Mesothelial cell of epicardium (in vitro differentiated cells): ENCODE results near the gene PDE1C. TPM values are rescaled to one million over a fixed set of nuclear protein-coding genes. Genes with fewer than 3 reads are reported as not detected.
"Not testable (repeated sequence)": the region's sequence is repeated elsewhere in the genome, so short reads cannot be mapped to it uniquely, and the experiment has no call there.

Experiments
- DNase-seq, 2 experiments: peaks; one replicate each; pipeline ENCODE4 v3.0.0; 2021; ENCODE audit warnings: low spot score in 2 of 2; ENCODE audit not compliant: unreplicated experiment in 2 of 2
- H3K27ac Mint-ChIP-seq: 2 replicates; pipeline ENCODE4 v1.8.0; 2021; ENCODE audit warnings: mixed read lengths
- H3K27me3 Mint-ChIP-seq: 2 replicates; pipeline ENCODE4 v1.8.0; 2021; ENCODE audit warnings: low read depth, mixed read lengths
- H3K36me3 Mint-ChIP-seq: 2 replicates; pipeline ENCODE4 v1.8.0; 2021; ENCODE audit warnings: mixed read lengths
- H3K4me1 Mint-ChIP-seq: 2 replicates; pipeline ENCODE4 v1.8.0; 2021; ENCODE audit warnings: mixed read lengths
- H3K4me3 Mint-ChIP-seq: 2 replicates; pipeline ENCODE4 v1.8.0; 2021; ENCODE audit warnings: mild to moderate bottlenecking, moderate library complexity, mixed read lengths
- H3K9me3 Mint-ChIP-seq: 2 replicates; pipeline ENCODE4 v1.8.0; 2021; ENCODE audit warnings: mixed read lengths
- total RNA-seq: library from RNA; stranded (reverse); gene quantifications from 3 replicates; pipeline ENCODE4 v1.2.1, GENCODE V29; 2021
- TF ChIP-seq, protein P1 (sequence below): fragments of 200-600 bp; sonication (generic); IDR thresholded peaks from one replicate; pipeline ENCODE4 v1.5.0; 2021; ENCODE audit warnings: antibody characterized with exemption; ENCODE audit not compliant: unreplicated experiment

The PDE1C gene
- total RNA-seq, 1 donor from 2014 or later: 0.94 TPM

DNA sequence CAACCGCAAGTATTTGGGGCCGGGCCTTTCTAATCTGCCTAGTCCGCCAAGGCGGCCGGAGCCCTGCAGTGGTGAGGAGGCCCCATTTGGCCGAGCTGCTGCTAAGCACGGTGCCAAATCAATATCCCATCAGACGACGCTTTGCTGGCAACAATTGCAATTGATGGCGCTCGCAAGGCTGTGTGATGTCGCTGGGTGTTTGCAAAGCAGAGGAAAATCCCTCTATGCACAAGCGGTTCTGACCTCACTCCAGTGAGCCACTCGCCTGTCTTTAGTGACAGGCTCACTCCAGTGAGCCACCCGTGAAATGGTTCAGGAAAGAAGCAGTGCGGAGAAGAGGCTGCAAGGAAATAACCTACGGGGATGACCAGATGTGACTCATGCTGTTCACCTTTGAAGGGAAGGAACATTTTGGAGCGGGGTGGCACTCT, 18.3 kb upstream of the PDE1C start:
- peaks cover 21% of the 10 kb centered on the region for H3K27me3 Mint-ChIP-seq
- no peaks in the 10 kb centered on the region for H3K4me1 Mint-ChIP-seq
- H3K36me3 Mint-ChIP-seq: no peaks in the 10 kb centered on the region
- no peaks in the 10 kb centered on the region for H3K9me3 Mint-ChIP-seq
- TF ChIP-seq, protein P1, sequence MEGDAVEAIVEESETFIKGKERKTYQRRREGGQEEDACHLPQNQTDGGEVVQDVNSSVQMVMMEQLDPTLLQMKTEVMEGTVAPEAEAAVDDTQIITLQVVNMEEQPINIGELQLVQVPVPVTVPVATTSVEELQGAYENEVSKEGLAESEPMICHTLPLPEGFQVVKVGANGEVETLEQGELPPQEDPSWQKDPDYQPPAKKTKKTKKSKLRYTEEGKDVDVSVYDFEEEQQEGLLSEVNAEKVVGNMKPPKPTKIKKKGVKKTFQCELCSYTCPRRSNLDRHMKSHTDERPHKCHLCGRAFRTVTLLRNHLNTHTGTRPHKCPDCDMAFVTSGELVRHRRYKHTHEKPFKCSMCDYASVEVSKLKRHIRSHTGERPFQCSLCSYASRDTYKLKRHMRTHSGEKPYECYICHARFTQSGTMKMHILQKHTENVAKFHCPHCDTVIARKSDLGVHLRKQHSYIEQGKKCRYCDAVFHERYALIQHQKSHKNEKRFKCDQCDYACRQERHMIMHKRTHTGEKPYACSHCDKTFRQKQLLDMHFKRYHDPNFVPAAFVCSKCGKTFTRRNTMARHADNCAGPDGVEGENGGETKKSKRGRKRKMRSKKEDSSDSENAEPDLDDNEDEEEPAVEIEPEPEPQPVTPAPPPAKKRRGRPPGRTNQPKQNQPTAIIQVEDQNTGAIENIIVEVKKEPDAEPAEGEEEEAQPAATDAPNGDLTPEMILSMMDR: no peak
- no peak for DNase-seq
- H3K27ac Mint-ChIP-seq: no peak overlapping the region
- H3K4me3 Mint-ChIP-seq: no peak overlapping the region

DNA sequence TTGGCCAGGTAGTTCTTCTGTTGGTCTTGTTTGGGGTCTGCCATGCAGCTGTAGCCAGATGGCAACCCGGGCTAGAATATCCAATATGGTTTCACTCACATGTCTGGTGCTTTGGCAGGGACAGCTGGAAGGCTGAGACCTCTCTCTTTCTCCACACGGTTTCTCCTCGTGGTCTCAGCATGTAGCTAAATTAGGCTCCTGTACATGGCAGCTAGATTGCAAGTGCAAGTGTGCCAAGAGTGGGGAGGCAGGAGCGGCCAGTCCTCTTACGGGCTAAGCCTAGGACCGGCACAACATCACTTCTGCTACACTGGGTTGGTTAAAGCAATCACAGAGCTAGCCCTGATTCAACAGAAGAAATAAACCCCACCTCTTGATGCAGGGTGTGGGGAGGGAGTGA, 9.3 kb upstream of the PDE1C start:
- no peak overlapping the region for H3K27ac Mint-ChIP-seq

DNA sequence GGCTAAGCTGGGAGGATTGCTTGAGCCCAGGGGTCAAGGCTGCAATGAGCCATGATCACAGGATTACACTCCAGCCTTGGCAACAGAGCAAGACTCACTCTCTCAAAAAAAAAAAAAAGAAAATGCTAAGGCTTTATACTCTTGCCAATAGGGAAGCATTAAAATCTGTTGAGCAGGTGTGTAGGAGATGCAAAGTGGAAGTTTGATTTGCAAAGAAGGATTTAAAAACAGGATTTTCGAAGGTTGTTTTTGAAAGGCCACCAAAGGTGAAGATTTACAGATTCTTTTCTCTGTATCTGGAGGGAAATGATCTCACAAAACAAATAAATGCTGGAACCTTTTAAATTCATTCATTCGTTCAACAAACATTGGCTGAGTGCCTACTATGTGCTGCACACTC, 8.6 kb upstream of the PDE1C start:
- H3K27ac Mint-ChIP-seq: no peak overlapping the region
- TF ChIP-seq, protein P1: no peak
- peaks cover 12% of the 10 kb centered on the region for H3K9me3 Mint-ChIP-seq
- no peak overlapping the region for H3K4me3 Mint-ChIP-seq
- no peaks in the 10 kb centered on the region for H3K36me3 Mint-ChIP-seq
- H3K27me3 Mint-ChIP-seq: peaks cover 24% of the 10 kb centered on the region
- H3K4me1 Mint-ChIP-seq: no peaks in the 10 kb centered on the region
- DNase-seq: no peak

More for the DNA sequence above, 9.3 kb upstream of the PDE1C start:
- no peaks in the 10 kb centered on the region for H3K36me3 Mint-ChIP-seq
- TF ChIP-seq, protein P1: no peak
- H3K4me1 Mint-ChIP-seq: no peaks in the 10 kb centered on the region
- H3K9me3 Mint-ChIP-seq: peaks cover 12% of the 10 kb centered on the region
- peaks cover 17% of the 10 kb centered on the region for H3K27me3 Mint-ChIP-seq
- H3K4me3 Mint-ChIP-seq: no peak overlapping the region
- DNase-seq: no peak

DNA sequence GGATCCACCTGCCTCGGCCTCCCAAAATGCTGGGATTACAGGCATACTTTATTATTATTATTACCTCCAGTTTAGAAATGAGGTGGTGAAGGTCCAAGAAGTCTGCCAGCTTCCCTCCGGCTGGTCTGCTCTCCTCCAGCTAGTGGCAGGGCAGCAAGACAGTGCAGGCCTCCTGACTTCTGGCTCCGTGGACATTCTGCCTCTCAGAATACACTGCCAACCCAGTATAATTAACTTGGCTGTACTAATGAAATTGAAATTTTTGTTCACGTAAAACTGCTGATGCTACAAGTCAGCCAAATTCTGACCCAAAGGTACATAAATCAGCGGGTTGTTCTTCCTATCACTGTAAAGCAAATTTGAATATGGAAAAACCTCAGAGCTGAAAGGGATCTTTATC, 7.6 kb upstream of the PDE1C start:
- peaks cover 12% of the 10 kb centered on the region for H3K9me3 Mint-ChIP-seq
- TF ChIP-seq, protein P1: no peak
- no peak overlapping the region for H3K4me3 Mint-ChIP-seq
- no peak overlapping the region for H3K27ac Mint-ChIP-seq
- no peak for DNase-seq
- peaks cover 34% of the 10 kb centered on the region for H3K27me3 Mint-ChIP-seq
- no peaks in the 10 kb centered on the region for H3K4me1 Mint-ChIP-seq
- no peaks in the 10 kb centered on the region for H3K36me3 Mint-ChIP-seq

DNA sequence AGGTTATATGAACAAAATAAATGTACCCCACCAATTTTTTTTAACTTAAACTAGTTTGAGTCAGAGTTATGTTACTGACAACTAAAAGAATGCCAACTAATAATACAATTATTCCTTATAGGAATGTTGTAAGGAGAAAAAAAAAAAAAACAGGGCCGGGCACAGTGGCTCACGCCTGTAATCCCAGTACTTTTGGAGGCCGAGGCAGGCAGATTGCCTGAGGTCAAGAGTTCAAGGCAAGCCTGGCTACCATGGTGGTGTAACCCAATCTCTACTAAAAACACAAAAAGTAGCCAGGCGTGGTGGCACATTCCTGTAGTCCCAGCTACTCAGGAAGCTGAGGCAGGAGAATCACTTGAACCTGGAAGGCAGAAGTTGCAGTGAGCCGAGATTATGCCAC, 6.6 kb upstream of the PDE1C start:
- H3K36me3 Mint-ChIP-seq, H3K4me1 Mint-ChIP-seq, H3K4me3 Mint-ChIP-seq, H3K27ac Mint-ChIP-seq, DNase-seq: not testable (repeated sequence)
- Mint-ChIP-seq H3K27me3 (peaks cover 44% of the 10 kb centered on the region), H3K9me3 (peaks cover 11% of the 10 kb centered on the region)

DNA sequence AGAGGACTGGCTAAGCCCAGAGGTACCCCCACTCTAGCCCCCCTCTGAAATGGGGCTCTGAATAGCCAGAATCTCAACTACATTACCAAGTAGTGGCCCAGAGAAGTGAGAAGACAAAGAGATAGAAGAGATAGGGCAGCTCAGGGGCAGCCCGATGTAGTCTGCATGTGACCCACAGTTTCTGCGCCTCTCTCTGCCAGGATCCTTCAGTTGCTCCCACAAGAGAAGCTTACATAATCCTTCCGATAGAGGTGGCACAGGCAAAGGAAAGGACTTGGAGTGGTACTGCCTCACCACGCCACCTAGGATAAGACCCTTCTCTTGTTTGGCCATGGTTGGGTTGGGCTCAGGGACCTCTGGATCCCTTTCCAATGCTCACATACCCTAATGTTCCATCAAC, 5.4 kb upstream of the PDE1C start:
- H3K27ac Mint-ChIP-seq: no peak overlapping the region
- H3K4me3 Mint-ChIP-seq: no peak overlapping the region
- TF ChIP-seq, protein P1: no peak
- DNase-seq: no peak
- H3K9me3 Mint-ChIP-seq: peaks cover 1% of the 10 kb centered on the region
- H3K27me3 Mint-ChIP-seq: peaks cover 53% of the 10 kb centered on the region
- peaks cover 2% of the 10 kb centered on the region for H3K4me1 Mint-ChIP-seq
- no peaks in the 10 kb centered on the region for H3K36me3 Mint-ChIP-seq
